ENCODE measurements around the gene KRTAP6-2.

DNA sequence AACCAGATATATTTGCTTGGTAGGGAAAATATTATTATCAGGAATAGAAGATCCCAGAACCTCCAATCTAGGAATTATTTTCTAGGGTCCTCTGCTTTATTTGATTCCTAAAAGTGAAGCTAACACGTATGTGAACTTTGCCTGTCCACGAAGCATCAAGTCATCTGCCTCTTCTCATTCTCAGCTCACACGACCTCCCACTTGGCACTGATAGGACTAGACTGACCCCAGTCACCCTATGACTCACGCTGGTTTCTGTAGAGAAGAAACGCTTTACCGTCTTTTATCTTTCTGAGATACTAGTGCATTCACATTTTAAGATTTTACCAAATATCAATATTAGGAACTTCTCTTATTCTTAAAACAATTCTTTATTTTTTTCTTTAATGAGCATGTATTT, 35.6 kb downstream of the KRTAP6-2 start:
- TF ChIP-seq, protein P1, sequence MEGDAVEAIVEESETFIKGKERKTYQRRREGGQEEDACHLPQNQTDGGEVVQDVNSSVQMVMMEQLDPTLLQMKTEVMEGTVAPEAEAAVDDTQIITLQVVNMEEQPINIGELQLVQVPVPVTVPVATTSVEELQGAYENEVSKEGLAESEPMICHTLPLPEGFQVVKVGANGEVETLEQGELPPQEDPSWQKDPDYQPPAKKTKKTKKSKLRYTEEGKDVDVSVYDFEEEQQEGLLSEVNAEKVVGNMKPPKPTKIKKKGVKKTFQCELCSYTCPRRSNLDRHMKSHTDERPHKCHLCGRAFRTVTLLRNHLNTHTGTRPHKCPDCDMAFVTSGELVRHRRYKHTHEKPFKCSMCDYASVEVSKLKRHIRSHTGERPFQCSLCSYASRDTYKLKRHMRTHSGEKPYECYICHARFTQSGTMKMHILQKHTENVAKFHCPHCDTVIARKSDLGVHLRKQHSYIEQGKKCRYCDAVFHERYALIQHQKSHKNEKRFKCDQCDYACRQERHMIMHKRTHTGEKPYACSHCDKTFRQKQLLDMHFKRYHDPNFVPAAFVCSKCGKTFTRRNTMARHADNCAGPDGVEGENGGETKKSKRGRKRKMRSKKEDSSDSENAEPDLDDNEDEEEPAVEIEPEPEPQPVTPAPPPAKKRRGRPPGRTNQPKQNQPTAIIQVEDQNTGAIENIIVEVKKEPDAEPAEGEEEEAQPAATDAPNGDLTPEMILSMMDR (conservative IDR thresholded peaks at IDR 0.05; ENCODE audit: low read depth, low read length), result no peak
- no peak for TF ChIP-seq EZH2 (IDR thresholded peaks at IDR 0.05; ENCODE audit: borderline replicate concordance, low read depth, low read length, poor library complexity, severe bottlenecking)

Data from A673 (cell line).